Suprapubic skin (tissue), 3 donors: ENCODE results near the gene NFE2L2.

Experiments used
- CTCF ChIP-seq, 2 donors: fragments of 200-600 bp in 1 of 2; fragments of 450-650 bp in 1 of 2; sonication (generic) in 1 of 2; IDR thresholded peaks; one replicate each; pipeline ENCODE4 v1.5.1; 2016 to 2019; ENCODE audit warnings: antibody characterized with exemption in 2 of 2, mild to moderate bottlenecking in 1 of 2, moderate library complexity in 1 of 2
- POLR2A ChIP-seq, 2 donors: fragments of 450-650 bp; IDR thresholded peaks; one replicate each; pipeline ENCODE4 v1.6.1; 2017; ENCODE audit warnings: antibody characterized with exemption in 2 of 2, mild to moderate bottlenecking in 2 of 2, moderate library complexity in 2 of 2

- TF ChIP-seq CTCF (IDR thresholded peaks at IDR 0.05), result no peak
- TF ChIP-seq POLR2A (IDR thresholded peaks at IDR 0.05), result no peak
Measured at GRCh38 chr2:177247693-177248262, 16.7 kb downstream of the NFE2L2 start.
